NB4 (cell line): ENCODE measurements around the gene WDR49.

Experiments
- DNase-seq: peaks from one replicate; pipeline ENCODE4 v3.0.0; 2010; ENCODE audit warnings: low read depth
- H3K4me3 ChIP-seq: one replicate; pipeline ENCODE4 v1.5.1; 2011; ENCODE audit warnings: mild to moderate bottlenecking, low read depth, low read length, moderate library complexity
- MYC ChIP-seq: IDR thresholded peaks from 2 replicates; pipeline ENCODE4 v1.6.1; 2011; ENCODE audit warnings: low read depth, low read length
- POLR2A ChIP-seq: IDR thresholded peaks from 2 replicates; pipeline ENCODE4 v1.6.1; 2011; ENCODE audit warnings: mild to moderate bottlenecking; ENCODE audit not compliant: insufficient read length; ENCODE audit errors: extremely low read depth
- TF ChIP-seq, protein P1 (sequence below): IDR thresholded peaks from 2 replicates; pipeline ENCODE4 v1.6.1; 2011; ENCODE audit warnings: low read depth, low read length
- TF ChIP-seq, protein P2 (sequence below): IDR thresholded peaks from one replicate; pipeline ENCODE4 v1.5.1; 2012; ENCODE audit warnings: low read depth, low read length

Gene WDR49

DNA sequence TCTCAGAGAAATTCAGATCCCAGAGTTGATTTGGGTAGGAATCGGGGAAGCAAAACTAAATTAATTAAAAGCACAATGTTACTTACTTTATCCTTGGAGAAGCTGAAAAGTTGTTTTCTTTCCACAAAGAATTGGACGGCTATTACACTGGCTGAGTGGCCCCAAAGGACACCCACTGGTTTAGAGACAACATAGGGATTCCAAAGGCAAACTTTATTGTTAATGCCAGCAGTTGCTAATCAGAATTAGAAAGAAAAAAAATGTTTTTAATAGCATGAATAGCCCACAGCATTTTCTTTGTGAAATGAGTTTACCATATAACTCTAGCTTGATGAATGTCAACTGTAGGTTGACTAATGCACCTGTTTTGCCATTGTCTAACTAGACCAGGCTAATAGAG lies 51.7 kb downstream of the WDR49 start:
- DNase-seq = no peak
- no peak overlapping the region for H3K4me3 ChIP-seq
- TF ChIP-seq POLR2A = no peak
- TF ChIP-seq, protein P1, sequence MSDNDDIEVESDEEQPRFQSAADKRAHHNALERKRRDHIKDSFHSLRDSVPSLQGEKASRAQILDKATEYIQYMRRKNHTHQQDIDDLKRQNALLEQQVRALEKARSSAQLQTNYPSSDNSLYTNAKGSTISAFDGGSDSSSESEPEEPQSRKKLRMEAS = no peak
- TF ChIP-seq, protein P2, sequence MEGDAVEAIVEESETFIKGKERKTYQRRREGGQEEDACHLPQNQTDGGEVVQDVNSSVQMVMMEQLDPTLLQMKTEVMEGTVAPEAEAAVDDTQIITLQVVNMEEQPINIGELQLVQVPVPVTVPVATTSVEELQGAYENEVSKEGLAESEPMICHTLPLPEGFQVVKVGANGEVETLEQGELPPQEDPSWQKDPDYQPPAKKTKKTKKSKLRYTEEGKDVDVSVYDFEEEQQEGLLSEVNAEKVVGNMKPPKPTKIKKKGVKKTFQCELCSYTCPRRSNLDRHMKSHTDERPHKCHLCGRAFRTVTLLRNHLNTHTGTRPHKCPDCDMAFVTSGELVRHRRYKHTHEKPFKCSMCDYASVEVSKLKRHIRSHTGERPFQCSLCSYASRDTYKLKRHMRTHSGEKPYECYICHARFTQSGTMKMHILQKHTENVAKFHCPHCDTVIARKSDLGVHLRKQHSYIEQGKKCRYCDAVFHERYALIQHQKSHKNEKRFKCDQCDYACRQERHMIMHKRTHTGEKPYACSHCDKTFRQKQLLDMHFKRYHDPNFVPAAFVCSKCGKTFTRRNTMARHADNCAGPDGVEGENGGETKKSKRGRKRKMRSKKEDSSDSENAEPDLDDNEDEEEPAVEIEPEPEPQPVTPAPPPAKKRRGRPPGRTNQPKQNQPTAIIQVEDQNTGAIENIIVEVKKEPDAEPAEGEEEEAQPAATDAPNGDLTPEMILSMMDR = no peak
- TF ChIP-seq MYC = no peak

- TF ChIP-seq POLR2A (no peak), MYC (no peak)
- TF ChIP-seq, protein P1 = no peak
- TF ChIP-seq, protein P2 = no peak
- no peak for DNase-seq
- H3K4me3 ChIP-seq = no peak overlapping the region
These were observed 66.1 kb downstream of the WDR49 start for GRCh38 chr3:167587651-167588050.

DNA sequence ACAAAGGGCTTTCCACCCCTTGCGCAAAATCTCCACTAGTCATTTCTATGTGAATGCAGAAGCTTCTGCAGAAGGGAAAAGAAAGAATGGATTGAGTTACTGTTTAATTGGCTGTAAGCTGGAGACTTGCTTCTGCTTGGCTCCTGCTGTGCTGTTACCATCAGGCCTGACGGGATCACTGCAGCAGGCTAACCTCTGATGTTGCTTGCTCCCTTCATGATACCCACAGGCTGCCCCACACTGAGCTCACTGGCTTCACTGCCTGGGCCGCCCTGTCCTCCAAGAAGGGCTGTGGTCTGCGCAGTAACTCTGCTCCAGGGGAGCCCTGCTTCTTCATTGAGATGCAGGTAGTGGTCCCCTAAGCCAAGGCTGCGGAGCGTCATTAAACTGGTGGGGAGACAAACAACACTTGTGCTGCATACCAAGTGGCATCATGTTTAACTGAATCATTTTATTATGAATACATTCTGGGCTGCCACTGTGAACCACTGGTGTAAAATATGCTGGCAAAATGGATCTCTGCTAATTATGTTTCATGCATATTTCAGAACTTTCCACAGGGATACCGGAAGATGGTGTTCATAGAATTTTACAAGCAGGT lies 78.6 kb downstream of the WDR49 start:
- DNase-seq = no peak
- no peak overlapping the region for H3K4me3 ChIP-seq
- TF ChIP-seq POLR2A (no peak), MYC (no peak)
- TF ChIP-seq, protein P1 = no peak
- TF ChIP-seq, protein P2 = no peak

DNA sequence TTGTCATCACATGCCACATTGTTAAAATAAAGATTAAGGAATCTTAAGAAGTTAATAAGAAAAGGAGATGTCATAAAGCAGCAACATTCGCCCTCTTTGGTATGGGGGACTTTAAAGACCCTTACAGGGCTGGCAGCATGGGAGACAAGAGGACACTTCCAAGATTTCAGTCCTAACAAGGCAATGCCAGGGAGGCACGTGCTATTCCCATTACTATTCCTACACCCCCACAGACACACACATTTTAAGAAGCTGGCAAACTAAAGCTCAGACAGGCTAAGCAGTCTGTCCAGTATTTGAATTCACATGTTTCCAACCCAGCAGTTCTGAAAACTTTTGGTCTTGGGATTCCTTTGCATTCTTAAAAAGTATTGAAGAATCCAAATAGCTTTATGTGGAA lies 80.8 kb downstream of the WDR49 start:
- no peak for DNase-seq
- no peak overlapping the region for H3K4me3 ChIP-seq
- TF ChIP-seq, protein P2 = no peak
- no peak for TF ChIP-seq MYC
- no peak for TF ChIP-seq POLR2A
- TF ChIP-seq, protein P1 = no peak

GRCh38 chr3:167568634-167569033 lies 85.1 kb downstream of the WDR49 start:
- no peak overlapping the region for H3K4me3 ChIP-seq
- no peak for DNase-seq
- TF ChIP-seq, protein P1 = no peak
- TF ChIP-seq, protein P2 = no peak
- no peak for TF ChIP-seq POLR2A
- TF ChIP-seq MYC = no peak

DNA sequence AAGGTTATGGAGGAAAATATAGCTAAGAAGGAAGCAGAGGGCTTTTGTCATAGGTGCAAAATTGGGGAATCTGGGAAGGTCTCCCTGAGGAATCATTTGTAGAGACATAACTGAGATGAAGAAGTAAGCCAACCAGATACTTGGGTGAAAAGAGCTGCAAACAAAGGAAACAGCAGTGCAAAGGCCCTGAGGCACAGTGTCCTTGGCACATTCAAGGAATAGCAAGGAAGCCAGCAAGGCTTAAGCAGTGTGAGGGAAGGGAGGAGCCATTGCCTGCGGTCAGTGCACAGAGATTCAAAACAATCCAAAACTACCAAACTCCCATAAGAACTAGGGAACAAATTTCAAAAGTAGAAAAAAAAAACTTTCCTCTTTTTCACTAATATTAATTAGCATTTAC lies 88.3 kb downstream of the WDR49 start:
- H3K4me3 ChIP-seq = no peak overlapping the region
- TF ChIP-seq, protein P1 = no peak
- no peak for TF ChIP-seq POLR2A
- no peak for TF ChIP-seq MYC
- TF ChIP-seq, protein P2 = no peak
- DNase-seq = no peak
